ENCODE data around the gene CPNE2. TPM values are rescaled to one million over a fixed set of nuclear protein-coding genes. Genes with fewer than 3 reads are reported as not detected.

The CPNE2 gene
- total RNA-seq, 4 donors from 2014 or later, result 21.6 to 43.0 (median 34.9) TPM

DNA sequence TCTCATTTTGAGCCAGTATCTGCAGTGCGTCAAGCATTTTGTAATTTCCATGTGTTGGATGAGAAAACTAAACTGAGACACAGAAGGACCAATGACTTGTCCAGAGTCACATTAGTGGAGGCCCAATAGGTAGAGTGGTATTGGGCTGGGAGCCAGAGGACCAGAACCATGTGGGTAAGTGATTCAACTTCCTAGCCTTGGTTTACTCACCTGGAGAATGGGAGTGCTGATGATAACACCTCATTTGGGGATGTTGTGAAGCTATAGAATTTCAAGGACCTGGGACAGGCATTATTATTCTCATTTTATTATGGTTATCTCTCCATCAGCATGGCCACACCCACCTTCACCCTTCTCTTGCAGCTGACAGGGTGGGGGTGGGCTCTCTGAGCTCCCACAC, 8.1 kb downstream of the CPNE2 start:
- Histone ChIP-seq H3K27me3 (no peaks in the 10 kb centered on the region), H3K27ac (replicated peaks in 1 of 4) (no peak overlapping the region), H3K4me1 (peaks cover 0 to 24% (median 7%) of the 10 kb centered on the region in 4 donors), H3K4me3 (no peak overlapping the region), H3K36me3 (no peaks in the 10 kb centered on the region), H3K9me3 (no peaks in the 10 kb centered on the region)
- no peak for DNase-seq (ENCODE audit: extremely low spot score)
- WGBS, result 82% methylated on average over 1 of the region's 1 CpG
- intact Hi-C loops (cut with DNase I), result no loop called here
- no peak for TF ChIP-seq EP300 (IDR thresholded peaks at IDR 0.05)
- TF ChIP-seq POLR2AphosphoS5 (IDR thresholded peaks at IDR 0.05), result no peak
- TF ChIP-seq POLR2A (IDR thresholded peaks at IDR 0.05; ENCODE audit: low read depth), result no peak

DNA sequence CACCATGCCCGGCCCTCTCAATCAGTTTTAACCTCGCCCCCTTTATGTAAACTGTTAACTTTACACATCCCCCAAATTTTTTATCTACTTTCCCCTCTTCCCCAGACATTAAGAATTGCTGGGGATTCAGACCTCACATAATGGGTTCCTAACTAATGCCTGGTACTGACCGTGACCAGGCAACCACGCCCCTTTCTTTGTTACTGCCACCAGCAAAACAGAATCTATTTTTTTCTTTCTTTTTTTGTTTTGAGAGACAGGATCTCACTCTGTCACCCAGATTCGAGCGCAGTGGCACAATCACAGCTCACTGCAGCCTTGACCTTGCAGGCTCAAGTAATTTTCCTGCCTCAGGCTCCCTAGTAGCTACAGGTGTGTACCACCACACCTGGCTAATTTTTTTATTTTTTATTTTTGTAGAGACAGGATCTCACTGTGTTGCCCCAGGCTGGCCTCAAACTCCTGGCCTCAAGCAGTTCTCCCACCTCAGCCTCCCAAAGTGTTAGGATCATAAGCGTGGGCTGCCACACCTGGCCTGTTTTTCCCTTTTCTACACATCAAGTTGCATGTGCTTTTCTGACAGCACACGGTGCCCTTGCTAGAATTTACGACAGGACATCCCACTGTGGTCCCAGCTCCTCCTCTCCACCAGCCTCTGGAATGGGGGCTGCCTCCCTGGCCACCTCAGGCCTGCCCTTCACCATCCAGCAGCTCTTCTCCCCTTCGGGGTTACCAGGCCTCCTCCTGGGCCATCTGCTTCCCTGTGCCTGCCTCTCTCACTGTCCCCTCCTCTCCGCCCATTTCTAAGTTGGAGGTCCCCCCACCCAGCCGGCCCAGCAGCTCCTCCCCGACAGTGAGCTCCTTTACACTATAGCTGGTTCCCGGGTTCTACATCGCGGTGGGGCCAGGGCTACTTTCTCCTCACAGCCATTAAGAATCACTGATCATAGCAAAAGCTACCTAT, 10.8 kb downstream of the CPNE2 start:
- no peak for TF ChIP-seq POLR2A (IDR thresholded peaks at IDR 0.05; ENCODE audit: low read depth)
- TF ChIP-seq, protein P1, sequence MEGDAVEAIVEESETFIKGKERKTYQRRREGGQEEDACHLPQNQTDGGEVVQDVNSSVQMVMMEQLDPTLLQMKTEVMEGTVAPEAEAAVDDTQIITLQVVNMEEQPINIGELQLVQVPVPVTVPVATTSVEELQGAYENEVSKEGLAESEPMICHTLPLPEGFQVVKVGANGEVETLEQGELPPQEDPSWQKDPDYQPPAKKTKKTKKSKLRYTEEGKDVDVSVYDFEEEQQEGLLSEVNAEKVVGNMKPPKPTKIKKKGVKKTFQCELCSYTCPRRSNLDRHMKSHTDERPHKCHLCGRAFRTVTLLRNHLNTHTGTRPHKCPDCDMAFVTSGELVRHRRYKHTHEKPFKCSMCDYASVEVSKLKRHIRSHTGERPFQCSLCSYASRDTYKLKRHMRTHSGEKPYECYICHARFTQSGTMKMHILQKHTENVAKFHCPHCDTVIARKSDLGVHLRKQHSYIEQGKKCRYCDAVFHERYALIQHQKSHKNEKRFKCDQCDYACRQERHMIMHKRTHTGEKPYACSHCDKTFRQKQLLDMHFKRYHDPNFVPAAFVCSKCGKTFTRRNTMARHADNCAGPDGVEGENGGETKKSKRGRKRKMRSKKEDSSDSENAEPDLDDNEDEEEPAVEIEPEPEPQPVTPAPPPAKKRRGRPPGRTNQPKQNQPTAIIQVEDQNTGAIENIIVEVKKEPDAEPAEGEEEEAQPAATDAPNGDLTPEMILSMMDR (IDR thresholded peaks at IDR 0.05), result no peak
- TF ChIP-seq POLR2AphosphoS5 (IDR thresholded peaks at IDR 0.05), result no peak
- TF ChIP-seq EP300 (IDR thresholded peaks at IDR 0.05), result no peak
- H3K27ac ChIP-seq (replicated peaks in 1 of 4), result no peak overlapping the region
- no peak for DNase-seq (ENCODE audit: extremely low spot score)
- H3K4me1 ChIP-seq, result peaks cover 12 to 52% (median 23%) of the 10 kb centered on the region in 4 donors
- intact Hi-C loops (cut with DNase I), result no loop called here
- no peak overlapping the region for H3K4me3 ChIP-seq
- H3K27me3 ChIP-seq, result no peaks in the 10 kb centered on the region
- no peaks in the 10 kb centered on the region for H3K36me3 ChIP-seq
- no peaks in the 10 kb centered on the region for H3K9me3 ChIP-seq
- 85% methylated on average over 16 of the region's 16 CpGs for WGBS

DNA sequence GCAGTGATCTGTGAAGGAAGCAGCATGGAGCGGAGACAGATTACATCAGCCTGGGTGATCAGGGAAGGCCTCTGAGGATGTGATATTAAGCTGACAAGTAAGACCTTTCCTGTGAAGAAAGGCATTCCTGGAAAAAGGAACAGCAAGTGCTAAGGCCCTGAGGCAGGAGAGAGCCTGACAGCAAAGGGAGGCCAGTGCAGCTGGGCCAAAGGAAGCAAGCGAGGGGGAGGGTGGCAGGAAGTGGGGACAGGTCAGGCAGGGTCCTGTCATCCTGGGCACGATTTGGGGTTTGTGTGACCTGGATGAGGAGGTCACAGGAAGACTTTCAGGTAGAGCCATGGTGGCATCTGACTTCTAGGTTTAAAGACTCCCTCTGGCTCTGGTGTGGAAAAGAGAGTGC, 12.3 kb downstream of the CPNE2 start:
- TF ChIP-seq POLR2A (IDR thresholded peaks at IDR 0.05; ENCODE audit: low read depth), result no peak
- no peak for TF ChIP-seq POLR2AphosphoS5 (IDR thresholded peaks at IDR 0.05)
- TF ChIP-seq EP300 (IDR thresholded peaks at IDR 0.05), result no peak
- TF ChIP-seq, protein P1 (IDR thresholded peaks at IDR 0.05), result no peak
- no peak for DNase-seq (ENCODE audit: extremely low spot score)
- H3K4me3 ChIP-seq, result no peak overlapping the region
- intact Hi-C loops (cut with DNase I), result no loop called here
- H3K9me3 ChIP-seq, result no peaks in the 10 kb centered on the region
- H3K4me1 ChIP-seq, result peaks cover 12 to 46% (median 20%) of the 10 kb centered on the region in 4 donors
- H3K27ac ChIP-seq (replicated peaks in 1 of 4), result no peak overlapping the region
- WGBS, result 66% methylated on average over 3 of the region's 3 CpGs
- H3K27me3 ChIP-seq, result no peaks in the 10 kb centered on the region
- H3K36me3 ChIP-seq, result no peaks in the 10 kb centered on the region

DNA sequence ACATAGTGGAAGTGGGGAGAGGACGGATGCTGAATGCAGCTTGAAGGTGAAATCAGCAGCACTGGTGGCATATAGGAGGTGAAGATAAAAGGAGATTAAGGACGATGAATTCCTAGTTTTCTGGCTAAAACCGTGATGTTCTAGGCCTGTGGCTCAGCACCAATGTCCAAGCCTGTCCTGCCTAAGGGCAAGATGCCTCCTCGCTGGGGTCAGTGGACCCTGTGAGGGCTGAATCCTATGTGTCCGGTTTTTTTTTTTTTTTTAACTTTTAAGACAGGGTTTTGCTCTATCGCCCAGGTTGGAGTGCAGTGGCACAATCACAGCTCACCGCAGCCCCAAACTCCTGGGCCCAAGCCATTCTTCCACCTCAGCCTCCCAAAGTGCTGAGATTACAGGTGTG, 12.8 kb downstream of the CPNE2 start:
- Histone ChIP-seq H3K27me3 (no peaks in the 10 kb centered on the region), H3K9me3 (no peaks in the 10 kb centered on the region), H3K4me3 (no peak overlapping the region), H3K36me3 (no peaks in the 10 kb centered on the region), H3K4me1 (peaks cover 12 to 41% (median 18%) of the 10 kb centered on the region in 4 donors), H3K27ac (replicated peaks in 1 of 4) (no peak overlapping the region)
- intact Hi-C loops (cut with DNase I), result no loop called here
- TF ChIP-seq POLR2A (IDR thresholded peaks at IDR 0.05; ENCODE audit: low read depth) (no peak), POLR2AphosphoS5 (IDR thresholded peaks at IDR 0.05) (no peak), EP300 (IDR thresholded peaks at IDR 0.05) (no peak)
- TF ChIP-seq, protein P1 (IDR thresholded peaks at IDR 0.05), result no peak
- 90% methylated on average over 7 of the region's 7 CpGs for WGBS
- no peak for DNase-seq (ENCODE audit: extremely low spot score)

DNA sequence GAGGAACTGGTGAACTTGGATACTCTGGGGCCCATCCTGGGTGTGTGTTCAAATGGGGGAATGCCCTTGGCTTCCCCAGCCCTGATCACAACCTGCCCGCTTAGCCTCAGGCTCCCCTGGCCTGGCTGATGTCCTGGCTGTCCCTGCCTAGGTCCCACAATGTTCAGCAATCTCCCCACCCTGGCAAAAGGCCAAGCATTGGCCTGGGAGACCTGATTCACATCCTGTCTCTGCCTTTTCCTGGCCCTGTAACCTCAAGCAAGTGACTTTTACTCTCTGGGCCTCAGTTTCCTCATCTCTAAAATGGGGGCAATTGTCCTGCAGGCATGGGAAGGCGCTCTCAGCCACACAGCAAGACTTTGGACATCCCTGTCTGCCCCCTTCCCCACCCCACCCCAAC, 14.4 kb downstream of the CPNE2 start:
- TF ChIP-seq POLR2A (IDR thresholded peaks at IDR 0.05; ENCODE audit: low read depth) (no peak), POLR2AphosphoS5 (IDR thresholded peaks at IDR 0.05) (no peak), EP300 (IDR thresholded peaks at IDR 0.05) (no peak)
- TF ChIP-seq, protein P1 (IDR thresholded peaks at IDR 0.05), result no peak
- no peak overlapping the region for H3K27ac ChIP-seq (replicated peaks in 1 of 4)

More for the DNA sequence above, 14.4 kb downstream of the CPNE2 start:
- intact Hi-C loops (cut with DNase I), result no loop called here
- no peaks in the 10 kb centered on the region for H3K36me3 ChIP-seq
- no peaks in the 10 kb centered on the region for H3K27me3 ChIP-seq
- 100% methylated on average over 1 of the region's 2 CpGs for WGBS
- peaks cover 12 to 38% (median 18%) of the 10 kb centered on the region in 4 donors for H3K4me1 ChIP-seq
- H3K4me3 ChIP-seq, result no peak overlapping the region
- no peaks in the 10 kb centered on the region for H3K9me3 ChIP-seq
- DNase-seq (ENCODE audit: extremely low spot score), result no peak
